A549 (cell line): ENCODE data around the gene RAB3GAP1. TPM values are rescaled to one million over a fixed set of nuclear protein-coding genes. Genes with fewer than 3 reads are reported as not detected.

Experiments
- ATAC-seq, 2 experiments: fragments of 200-7000 bp in 1 of 2; fragments of >200 bp in 1 of 2; cut with Nextera tagmentation in 1 of 2; cut with Tn5 transposase in 1 of 2; 3 replicates each; pipeline versions ENCODE4 v1.8.0 to v1.9.1; 2018 to 2020; ENCODE audit warnings: mild to moderate bottlenecking in 1 of 2, moderate library complexity in 1 of 2
- CTCF ChIA-PET: fragments of 300-600 bp; sonication (Branson Sonifier 250); formaldehyde crosslinking; extraction: SDS; loops from one replicate; lab custom pipeline; 2021; ENCODE audit warnings: antibody characterized with exemption, inconsistent platforms; lab: Yijun Ruan, JAX
- POLR2A ChIA-PET: fragments of 350-600 bp; formaldehyde crosslinking; extraction: SDS; loops from one replicate; lab custom pipeline; 2021; ENCODE audit warnings: antibody characterized with exemption, inconsistent platforms; lab: Yijun Ruan, JAX
- DNase-seq, 2 experiments: peaks; one replicate each; pipeline versions ENCODE4 v3.0.0 to v3.0.0-alpha.2; 2011 to 2016; ENCODE audit warnings: low read depth in 1 of 2, low spot score in 1 of 2
- FAIRE-seq: peaks from 2 replicates; lab custom pipeline; 2011; peaks lifted over from hg19 to GRCh38; lab: Jason Lieb, UNC
- H3K27ac ChIP-seq, 2 experiments: fragments of >200 bp; sonication (Bioruptor Twin); formaldehyde crosslinking; 3 replicates each; pipeline ENCODE4 v1.5.1; 2016 to 2017
- H3K4me1 ChIP-seq: fragments of >200 bp; sonication (Bioruptor Twin); formaldehyde crosslinking; 3 replicates; pipeline ENCODE4 v1.6.1; 2016
- H3K4me2 ChIP-seq: fragments of >200 bp; sonication (Bioruptor Twin); formaldehyde crosslinking; 3 replicates; pipeline ENCODE4 v1.6.1; 2016
- H3K4me3 ChIP-seq: fragments of >200 bp; sonication (Bioruptor Twin); formaldehyde crosslinking; 3 replicates; pipeline ENCODE4 v1.5.1; 2016
- H3K9me3 ChIP-seq: fragments of >200 bp; sonication (Bioruptor Twin); formaldehyde crosslinking; 3 replicates; pipeline ENCODE4 v1.6.1; 2016
- CEBPB ChIP-seq, 2 experiments: fragments of >200 bp in 1 of 2; sonication (Bioruptor Twin) in 1 of 2; formaldehyde crosslinking in 1 of 2; IDR thresholded peaks; 2 replicates each; pipeline ENCODE4 v1.6.1; 2012 to 2016
- CHD2 ChIP-seq: fragments of 150-350 bp; IDR thresholded peaks from 2 replicates; pipeline ENCODE4 v1.6.1; 2014; ENCODE audit warnings: low read length; ENCODE audit not compliant: partially characterized antibody
- ESRRA ChIP-seq: fragments of 150-350 bp; IDR thresholded peaks from 2 replicates; pipeline ENCODE4 v1.6.1; 2014; ENCODE audit warnings: mild to moderate bottlenecking, low read length, borderline replicate concordance
- FOSB ChIP-seq: fragments of 250-450 bp; sonication (Bioruptor Pico); IDR thresholded peaks from 2 replicates; pipeline ENCODE4 v1.5.0; 2020; ENCODE audit warnings: mild to moderate bottlenecking, moderate library complexity
- GATA3 ChIP-seq: IDR thresholded peaks from 2 replicates; pipeline ENCODE4 v1.6.1; 2012; ENCODE audit warnings: borderline replicate concordance
- HEYL ChIP-seq: fragments of 250-450 bp; sonication (Bioruptor Pico); IDR thresholded peaks from 2 replicates; pipeline ENCODE4 v1.8.0; 2021; ENCODE audit warnings: mild to moderate bottlenecking, moderate library complexity
- HOXA7 ChIP-seq: fragments of 250-450 bp; sonication (Bioruptor Pico); IDR thresholded peaks from 2 replicates; pipeline ENCODE4 v1.5.0; 2020; ENCODE audit warnings: mild to moderate bottlenecking, moderate library complexity
- HOXB13 ChIP-seq: fragments of 250-450 bp; sonication (Bioruptor Pico); IDR thresholded peaks from 2 replicates; pipeline ENCODE4 v1.5.0; 2020; ENCODE audit warnings: low read depth, mild to moderate bottlenecking, moderate library complexity
- HOXB5 ChIP-seq: fragments of 250-450 bp; sonication (Bioruptor Pico); IDR thresholded peaks from 2 replicates; pipeline ENCODE4 v1.5.0; 2020; ENCODE audit warnings: mild to moderate bottlenecking, moderate library complexity
- JUNB ChIP-seq: fragments of >200 bp; sonication (Bioruptor Twin); formaldehyde crosslinking; IDR thresholded peaks from 2 replicates; pipeline ENCODE4 v1.6.1; 2016
- KDM1A ChIP-seq: fragments of 200-600 bp; sonication (generic); IDR thresholded peaks from 2 replicates; pipeline ENCODE4 v1.6.1; 2016; ENCODE audit warnings: low read depth, mild to moderate bottlenecking
- NPAS2 ChIP-seq: fragments of 250-450 bp; sonication (Bioruptor Pico); IDR thresholded peaks from 2 replicates; pipeline ENCODE4 v1.8.0; 2022; ENCODE audit warnings: mild to moderate bottlenecking, moderate library complexity, borderline replicate concordance
- POLR2A ChIP-seq: IDR thresholded peaks from 2 replicates; pipeline ENCODE4 v1.6.1; 2012; ENCODE audit warnings: mild to moderate bottlenecking, low read length
- RARB ChIP-seq: fragments of 250-450 bp; sonication (Bioruptor Pico); IDR thresholded peaks from 2 replicates; pipeline ENCODE4 v1.8.0; 2021; ENCODE audit warnings: mild to moderate bottlenecking, moderate library complexity
- RCOR1 ChIP-seq: fragments of 150-350 bp; IDR thresholded peaks from 2 replicates; pipeline ENCODE4 v1.6.1; 2014; ENCODE audit warnings: antibody characterized with exemption, low read length, low read depth
- TFCP2L1 ChIP-seq: fragments of 250-450 bp; sonication (Bioruptor Pico); IDR thresholded peaks from 2 replicates; pipeline ENCODE4 v1.5.0; 2021; ENCODE audit warnings: mild to moderate bottlenecking
- ZC3H11A ChIP-seq: fragments of 450-650 bp; IDR thresholded peaks from 2 replicates; pipeline ENCODE4 v1.6.1; 2014; ENCODE audit warnings: antibody characterized with exemption, mild to moderate bottlenecking
- ZFP36 ChIP-seq: fragments of 450-650 bp; IDR thresholded peaks from 2 replicates; pipeline ENCODE4 v1.6.1; 2014; ENCODE audit warnings: borderline replicate concordance; ENCODE audit not compliant: partially characterized antibody
- WGBS: methylation state at CpG from one replicate; pipeline ENCODE4 v1.1.6; 2017; ENCODE audit errors: missing lambda C conversion rate; 5-methylcytosine and 5-hydroxymethylcytosine counted together
- polyA plus RNA-seq, 4 experiments: library from polyadenylated mRNA; depleted of rRNA in 3 of 4; stranded (reverse); fragments of >200 nt; fragmentation: RNase III in 1 of 4; extraction: RNeasy Plus Mini Kit Qiagen cat#74134 plus additional on column Dnase treatment in 1 of 4; gene quantifications; 2 replicates in 3 of 4; 3 replicates in 1 of 4; pipeline ENCODE4 v1.2.3, GENCODE V29; 2011 to 2017
- TF ChIP-seq, protein P1 (sequence below): fragments of 200-600 bp; sonication (generic); IDR thresholded peaks from 2 replicates; pipeline ENCODE4 v1.6.1; 2016; ENCODE audit warnings: antibody characterized with exemption, mild to moderate bottlenecking, moderate library complexity

Gene RAB3GAP1
- polyA plus RNA-seq, 2 of the 4 experiments (the other 2 are of a cell fraction) = 29.7 to 44.6 TPM

DNA sequence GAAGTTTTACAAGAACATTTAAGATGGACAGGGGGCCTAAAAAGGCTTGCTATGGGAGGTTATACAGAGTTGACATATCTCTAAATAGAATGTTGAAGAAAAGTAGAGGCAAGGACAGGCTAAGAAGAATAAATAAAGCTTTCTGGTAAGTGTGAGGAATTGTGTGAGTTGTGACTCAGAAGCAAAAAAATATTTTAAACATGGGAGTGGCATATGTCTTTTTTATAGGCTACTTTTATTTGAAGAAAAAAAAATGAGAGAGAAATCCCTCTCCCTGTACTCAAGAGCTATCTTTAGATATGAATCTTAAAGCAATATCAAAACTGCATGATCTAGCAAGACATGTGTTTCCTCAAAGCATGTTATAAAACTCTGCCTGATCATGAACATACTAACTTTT lies 41.1 kb downstream of the RAB3GAP1 start:
- H3K27ac ChIP-seq = 0 out of 6 replicates have a peak overlapping the region, but pooled peaks of 1 of the 2 experiments have one; percentile 1
- CTCF ChIA-PET = interaction anchor here (1.4 kb wide), 2 partner anchors 10 to 23 kb away, joined by 3 read pairs; no protein-coding TSS in a partner anchor
- no peak overlapping the region for H3K4me3 ChIP-seq
- H3K9me3 ChIP-seq = peaks cover 5% of the 10 kb centered on the region; the same call in 1 of the 3 replicates
- ATAC-seq (peak in 1 of 2 experiments; percentile 42; a peak in 4 of 6 replicates), DNase-seq (peak in 1 of 2 experiments; percentile 7), FAIRE-seq (no peak)
- peaks cover 38% of the 10 kb centered on the region for H3K4me1 ChIP-seq
- peak overlapping the region; percentile 65 for H3K4me2 ChIP-seq
- TF ChIP-seq FOSB (CRISPR knock-in tag) (no peak), POLR2A (no peak), HOXB13 (CRISPR knock-in tag) (no peak), KDM1A (no peak), RARB (CRISPR knock-in tag) (no peak), RCOR1 (no peak), NPAS2 (CRISPR knock-in tag) (no peak), HOXA7 (no peak)
- POLR2A ChIA-PET = no interaction called here

DNA sequence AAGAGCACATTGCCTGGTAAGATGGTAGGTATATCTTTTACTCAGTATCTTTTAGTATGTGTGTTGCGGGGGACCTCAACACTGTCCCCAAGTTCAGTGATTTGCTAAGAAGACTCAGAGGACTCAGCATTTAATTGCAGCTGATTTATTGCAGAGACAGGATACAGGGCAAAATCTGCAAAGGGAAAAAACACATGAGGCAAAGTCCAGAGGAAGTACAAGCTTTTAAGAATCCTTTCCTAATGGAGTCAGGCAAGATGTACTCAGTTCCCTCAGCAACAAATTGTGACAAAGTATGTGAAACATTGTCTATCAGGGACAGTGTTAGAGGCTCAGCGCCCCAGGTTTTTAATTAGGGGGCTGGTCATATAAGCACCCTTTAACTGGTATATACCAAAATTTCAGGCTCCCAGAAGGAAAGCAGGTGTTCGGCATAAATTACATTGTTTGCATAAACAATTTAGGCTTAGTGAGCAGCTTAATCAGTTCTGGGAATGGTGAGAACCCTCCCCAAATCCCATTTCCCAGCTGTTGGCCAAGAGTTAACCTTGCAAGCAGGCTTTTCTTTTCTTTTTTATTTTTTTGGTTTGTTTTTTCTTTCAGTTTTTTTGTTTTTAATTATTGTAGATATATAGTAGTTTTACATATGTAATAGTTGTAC lies 41.7 kb downstream of the RAB3GAP1 start:
- WGBS = 89% methylated on average over 3 of the region's 3 CpGs
- ATAC-seq (no peak), FAIRE-seq (no peak), DNase-seq (no peak)
- H3K27ac ChIP-seq = 0 out of 6 replicates have a peak overlapping the region, but pooled peaks of 1 of the 2 experiments have one; percentile 1
- peak overlapping the region; percentile 65 for H3K4me2 ChIP-seq
- TF ChIP-seq ESRRA = no peak
- no peak for TF ChIP-seq HEYL (CRISPR knock-in tag)
- TF ChIP-seq, protein P1, sequence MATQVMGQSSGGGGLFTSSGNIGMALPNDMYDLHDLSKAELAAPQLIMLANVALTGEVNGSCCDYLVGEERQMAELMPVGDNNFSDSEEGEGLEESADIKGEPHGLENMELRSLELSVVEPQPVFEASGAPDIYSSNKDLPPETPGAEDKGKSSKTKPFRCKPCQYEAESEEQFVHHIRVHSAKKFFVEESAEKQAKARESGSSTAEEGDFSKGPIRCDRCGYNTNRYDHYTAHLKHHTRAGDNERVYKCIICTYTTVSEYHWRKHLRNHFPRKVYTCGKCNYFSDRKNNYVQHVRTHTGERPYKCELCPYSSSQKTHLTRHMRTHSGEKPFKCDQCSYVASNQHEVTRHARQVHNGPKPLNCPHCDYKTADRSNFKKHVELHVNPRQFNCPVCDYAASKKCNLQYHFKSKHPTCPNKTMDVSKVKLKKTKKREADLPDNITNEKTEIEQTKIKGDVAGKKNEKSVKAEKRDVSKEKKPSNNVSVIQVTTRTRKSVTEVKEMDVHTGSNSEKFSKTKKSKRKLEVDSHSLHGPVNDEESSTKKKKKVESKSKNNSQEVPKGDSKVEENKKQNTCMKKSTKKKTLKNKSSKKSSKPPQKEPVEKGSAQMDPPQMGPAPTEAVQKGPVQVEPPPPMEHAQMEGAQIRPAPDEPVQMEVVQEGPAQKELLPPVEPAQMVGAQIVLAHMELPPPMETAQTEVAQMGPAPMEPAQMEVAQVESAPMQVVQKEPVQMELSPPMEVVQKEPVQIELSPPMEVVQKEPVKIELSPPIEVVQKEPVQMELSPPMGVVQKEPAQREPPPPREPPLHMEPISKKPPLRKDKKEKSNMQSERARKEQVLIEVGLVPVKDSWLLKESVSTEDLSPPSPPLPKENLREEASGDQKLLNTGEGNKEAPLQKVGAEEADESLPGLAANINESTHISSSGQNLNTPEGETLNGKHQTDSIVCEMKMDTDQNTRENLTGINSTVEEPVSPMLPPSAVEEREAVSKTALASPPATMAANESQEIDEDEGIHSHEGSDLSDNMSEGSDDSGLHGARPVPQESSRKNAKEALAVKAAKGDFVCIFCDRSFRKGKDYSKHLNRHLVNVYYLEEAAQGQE = no peak
- TF ChIP-seq POLR2A = no peak
- no peak for TF ChIP-seq GATA3
- no peak for TF ChIP-seq ZC3H11A
- TF ChIP-seq TFCP2L1 (CRISPR knock-in tag) = no peak
- TF ChIP-seq ZFP36 = no peak
- no peak for TF ChIP-seq CEBPB (IDR thresholded peaks at IDR 0.05)
- no peak for TF ChIP-seq HOXA7
- no peak for TF ChIP-seq CHD2
- no peak for TF ChIP-seq HOXB5 (CRISPR knock-in tag)
- no peak for TF ChIP-seq JUNB
- H3K4me3 ChIP-seq = no peak overlapping the region
- ChIA-PET POLR2A (no interaction called here), CTCF (interaction anchor here (1.4 to 1.7 kb wide), 2 partner anchors 24 to 90 kb away, joined by 3 read pairs; no protein-coding TSS in a partner anchor)
- peaks cover 38% of the 10 kb centered on the region for H3K4me1 ChIP-seq
- H3K9me3 ChIP-seq = peaks cover 5% of the 10 kb centered on the region; the same call in 1 of the 3 replicates

DNA sequence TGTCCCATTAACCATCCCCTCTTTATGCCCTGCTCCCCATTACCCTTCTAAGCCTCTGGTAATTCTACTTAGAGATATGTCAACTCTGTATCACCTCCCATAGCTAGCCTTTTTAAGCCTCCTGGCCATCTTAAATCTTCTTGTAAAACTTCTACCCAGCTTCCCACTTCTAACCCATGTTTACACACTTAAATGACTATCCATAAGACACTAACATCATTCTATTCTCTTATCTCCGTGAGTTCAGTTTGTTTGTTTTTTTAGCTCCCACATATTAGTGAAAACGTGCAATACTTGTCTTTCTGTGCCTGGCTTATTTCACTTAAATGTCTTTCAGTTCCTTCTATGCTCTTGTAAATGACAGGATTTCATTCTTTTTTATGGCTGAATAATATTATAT lies 42.4 kb downstream of the RAB3GAP1 start:
- Histone ChIP-seq H3K27ac (no peak overlapping the region), H3K9me3 (no peaks in the 10 kb centered on the region), H3K4me1 (peaks cover 38% of the 10 kb centered on the region), H3K4me2 (no peak overlapping the region), H3K4me3 (no peak overlapping the region)
- no peak for FAIRE-seq
- ATAC-seq = no peak
- no peak for TF ChIP-seq RARB (CRISPR knock-in tag)
- POLR2A ChIA-PET = no interaction called here
- CTCF ChIA-PET = interaction anchor here (1.7 kb wide), 1 partner anchor 91 kb away, joined by 3 read pairs; no protein-coding TSS in a partner anchor
- 85% methylated on average over 2 of the region's 2 CpGs for WGBS
- DNase-seq = no peak
